ENCODE measurements around the gene HTRA3.

DNA sequence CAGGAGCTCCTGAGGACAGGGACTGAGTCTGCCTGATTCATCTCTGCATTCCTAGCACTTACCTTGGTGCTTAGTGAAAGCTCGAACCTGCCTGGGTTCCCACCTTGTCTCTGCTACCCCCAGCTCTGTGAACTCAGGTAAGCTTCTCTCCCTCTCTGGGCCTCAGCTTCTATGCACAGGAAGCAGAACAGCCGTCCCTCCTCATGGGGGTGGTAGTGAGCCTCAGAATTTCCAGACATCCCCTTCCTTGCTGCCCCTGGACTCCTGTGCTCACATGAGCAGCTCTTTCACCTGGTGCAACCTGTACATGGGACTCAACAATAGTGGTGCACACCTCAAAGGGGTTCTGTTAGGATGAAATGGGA is 50.8 kb downstream of the HTRA3 start:
- TF ChIP-seq TSHZ2 (CRISPR knock-in tag; IDR thresholded peaks at IDR 0.05) (no peak), SNAI2 (CRISPR knock-in tag; IDR thresholded peaks at IDR 0.05) (no peak), TOX (CRISPR knock-in tag; IDR thresholded peaks at IDR 0.05; ENCODE audit: borderline replicate concordance) (no peak), ZC3H10 (CRISPR knock-in tag; IDR thresholded peaks at IDR 0.05) (no peak), ZNF70 (CRISPR knock-in tag; IDR thresholded peaks at IDR 0.05) (no peak), CSDC2 (CRISPR knock-in tag; IDR thresholded peaks at IDR 0.05) (no peak), POU6F1 (CRISPR knock-in tag; IDR thresholded peaks at IDR 0.05; ENCODE audit: borderline replicate concordance, low read depth) (no peak), BACH2 (CRISPR knock-in tag; IDR thresholded peaks at IDR 0.05; ENCODE audit: borderline replicate concordance) (no peak)
- TF ChIP-seq, protein P1, sequence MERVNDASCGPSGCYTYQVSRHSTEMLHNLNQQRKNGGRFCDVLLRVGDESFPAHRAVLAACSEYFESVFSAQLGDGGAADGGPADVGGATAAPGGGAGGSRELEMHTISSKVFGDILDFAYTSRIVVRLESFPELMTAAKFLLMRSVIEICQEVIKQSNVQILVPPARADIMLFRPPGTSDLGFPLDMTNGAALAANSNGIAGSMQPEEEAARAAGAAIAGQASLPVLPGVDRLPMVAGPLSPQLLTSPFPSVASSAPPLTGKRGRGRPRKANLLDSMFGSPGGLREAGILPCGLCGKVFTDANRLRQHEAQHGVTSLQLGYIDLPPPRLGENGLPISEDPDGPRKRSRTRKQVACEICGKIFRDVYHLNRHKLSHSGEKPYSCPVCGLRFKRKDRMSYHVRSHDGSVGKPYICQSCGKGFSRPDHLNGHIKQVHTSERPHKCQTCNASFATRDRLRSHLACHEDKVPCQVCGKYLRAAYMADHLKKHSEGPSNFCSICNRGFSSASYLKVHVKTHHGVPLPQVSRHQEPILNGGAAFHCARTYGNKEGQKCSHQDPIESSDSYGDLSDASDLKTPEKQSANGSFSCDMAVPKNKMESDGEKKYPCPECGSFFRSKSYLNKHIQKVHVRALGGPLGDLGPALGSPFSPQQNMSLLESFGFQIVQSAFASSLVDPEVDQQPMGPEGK (CRISPR knock-in tag; IDR thresholded peaks at IDR 0.05; ENCODE audit: borderline replicate concordance): no peak
- TF ChIP-seq, protein P2, sequence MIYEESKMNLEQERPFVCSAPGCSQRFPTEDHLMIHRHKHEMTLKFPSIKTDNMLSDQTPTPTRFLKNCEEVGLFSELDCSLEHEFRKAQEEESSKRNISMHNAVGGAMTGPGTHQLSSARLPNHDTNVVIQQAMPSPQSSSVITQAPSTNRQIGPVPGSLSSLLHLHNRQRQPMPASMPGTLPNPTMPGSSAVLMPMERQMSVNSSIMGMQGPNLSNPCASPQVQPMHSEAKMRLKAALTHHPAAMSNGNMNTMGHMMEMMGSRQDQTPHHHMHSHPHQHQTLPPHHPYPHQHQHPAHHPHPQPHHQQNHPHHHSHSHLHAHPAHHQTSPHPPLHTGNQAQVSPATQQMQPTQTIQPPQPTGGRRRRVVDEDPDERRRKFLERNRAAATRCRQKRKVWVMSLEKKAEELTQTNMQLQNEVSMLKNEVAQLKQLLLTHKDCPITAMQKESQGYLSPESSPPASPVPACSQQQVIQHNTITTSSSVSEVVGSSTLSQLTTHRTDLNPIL (CRISPR knock-in tag; IDR thresholded peaks at IDR 0.05; ENCODE audit: low read depth): no peak
- TF ChIP-seq, protein P3, sequence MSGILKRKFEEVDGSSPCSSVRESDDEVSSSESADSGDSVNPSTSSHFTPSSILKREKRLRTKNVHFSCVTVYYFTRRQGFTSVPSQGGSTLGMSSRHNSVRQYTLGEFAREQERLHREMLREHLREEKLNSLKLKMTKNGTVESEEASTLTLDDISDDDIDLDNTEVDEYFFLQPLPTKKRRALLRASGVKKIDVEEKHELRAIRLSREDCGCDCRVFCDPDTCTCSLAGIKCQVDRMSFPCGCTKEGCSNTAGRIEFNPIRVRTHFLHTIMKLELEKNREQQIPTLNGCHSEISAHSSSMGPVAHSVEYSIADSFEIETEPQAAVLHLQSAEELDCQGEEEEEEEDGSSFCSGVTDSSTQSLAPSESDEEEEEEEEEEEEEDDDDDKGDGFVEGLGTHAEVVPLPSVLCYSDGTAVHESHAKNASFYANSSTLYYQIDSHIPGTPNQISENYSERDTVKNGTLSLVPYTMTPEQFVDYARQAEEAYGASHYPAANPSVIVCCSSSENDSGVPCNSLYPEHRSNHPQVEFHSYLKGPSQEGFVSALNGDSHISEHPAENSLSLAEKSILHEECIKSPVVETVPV (CRISPR knock-in tag; IDR thresholded peaks at IDR 0.05): no peak

Measured in SK-N-SH treated with all-trans-retinoic acid at 6 μM for 48 hours (cell line).